ENCODE results near the gene WASHC3.
"Not testable (repeated sequence)": the region's sequence is repeated elsewhere in the genome, so short reads cannot be mapped to it uniquely, and the experiment has no call there.

Gene WASHC3

GRCh38 chr12:102050660-102051430, 10.9 kb downstream of the WASHC3 start:
- DNase-seq (ENCODE audit: low read depth, low spot score), result no peak

- no peak for DNase-seq (ENCODE audit: low read depth, low spot score)
These were observed 17.9 kb downstream of the WASHC3 start for GRCh38 chr12:102043928-102044327.

DNA sequence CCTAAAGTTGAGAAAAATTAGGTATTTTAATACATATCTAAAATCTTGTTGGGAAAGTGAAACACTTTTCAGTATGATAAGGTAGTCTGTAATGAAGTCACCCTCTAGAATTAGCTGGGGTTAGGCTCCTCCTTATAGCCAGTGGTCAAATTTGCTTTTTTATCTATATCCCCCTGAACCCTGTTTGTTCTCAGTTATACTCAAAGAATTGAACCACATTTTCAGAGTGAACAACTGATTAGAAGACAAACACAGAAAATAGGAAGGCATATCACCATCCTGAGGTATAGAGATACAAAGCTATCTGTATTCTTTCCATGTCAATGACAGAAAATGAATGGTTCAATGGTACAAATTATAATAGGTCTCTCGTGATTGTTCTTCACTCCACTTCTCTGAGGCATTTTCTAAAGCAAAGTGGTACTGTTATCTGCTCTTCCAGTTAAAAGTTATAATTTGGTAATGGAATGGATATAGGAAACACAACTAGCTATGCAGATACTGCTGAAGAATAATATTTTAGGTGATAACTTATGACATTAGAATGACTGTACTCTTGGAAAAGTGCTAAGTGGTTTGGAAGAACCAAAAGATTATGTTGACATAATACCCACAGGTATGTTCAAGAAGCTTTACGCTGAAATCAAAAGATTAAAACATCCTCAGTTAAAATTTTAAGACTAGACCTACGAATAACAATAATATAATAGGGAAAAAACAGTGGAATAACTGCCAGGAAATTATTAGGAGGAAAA, 27.6 kb downstream of the WASHC3 start:
- DNase-seq (ENCODE audit: low read depth, low spot score), result no peak

GRCh38 chr12:102031852-102032251, 29.9 kb downstream of the WASHC3 start:
- DNase-seq (ENCODE audit: low read depth, low spot score), result no peak

GRCh38 chr12:102029141-102029540, 32.6 kb downstream of the WASHC3 start:
- DNase-seq (ENCODE audit: low read depth, low spot score), result no peak

- no peak for DNase-seq (ENCODE audit: low read depth, low spot score)
These were observed 35.1 kb downstream of the WASHC3 start for GRCh38 chr12:102026728-102027127.

DNA sequence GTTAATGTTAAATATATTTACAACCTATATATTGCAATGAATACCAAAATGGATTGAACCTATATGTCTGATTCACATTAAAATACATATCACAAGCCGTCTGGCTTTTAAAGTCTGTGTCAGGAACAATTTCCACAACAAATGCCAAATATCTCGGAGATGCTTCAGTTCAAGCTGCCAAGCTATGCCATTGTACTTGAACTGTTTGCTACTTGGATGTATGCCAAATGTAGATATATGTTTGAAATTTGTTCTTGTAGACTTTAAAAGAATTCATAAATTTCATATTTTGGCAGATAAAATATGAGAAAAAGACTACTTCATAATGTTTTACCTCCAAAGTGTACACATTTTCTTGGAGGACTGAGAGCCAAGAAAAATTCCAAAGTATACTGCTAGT, 37.0 kb downstream of the WASHC3 start:
- DNase-seq (ENCODE audit: low read depth, low spot score), result no peak

DNA sequence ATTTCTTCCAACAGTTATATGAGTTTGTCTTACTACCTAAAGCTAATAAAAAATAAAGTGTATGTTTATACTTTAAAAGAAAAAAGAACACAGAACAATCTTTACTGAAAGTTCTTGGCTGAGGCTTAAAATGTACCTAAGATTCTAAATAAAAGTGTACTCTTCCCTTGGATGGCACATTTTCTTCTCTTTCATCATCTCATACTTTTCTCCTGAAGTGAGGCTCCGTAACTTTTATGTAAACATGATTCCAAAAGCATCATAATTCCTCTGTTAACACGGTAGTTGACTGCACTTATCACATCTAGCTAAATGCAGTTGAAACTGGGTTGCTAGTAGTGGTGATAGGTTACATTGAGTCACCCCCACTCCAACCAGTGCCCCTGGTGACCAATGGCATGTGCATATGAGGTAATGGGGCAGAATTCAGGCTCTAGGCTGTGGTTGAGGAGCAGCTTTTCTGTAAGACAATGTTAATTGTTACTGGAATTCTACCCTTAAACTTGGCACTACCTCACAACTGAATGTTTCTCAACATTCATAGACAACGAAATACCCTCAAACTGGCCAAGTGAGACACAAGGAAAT, 38.4 kb downstream of the WASHC3 start:
- DNase-seq (ENCODE audit: low read depth, low spot score), result no peak

- DNase-seq (ENCODE audit: low read depth, low spot score), result no peak
These were observed 39.5 kb downstream of the WASHC3 start for GRCh38 chr12:102022286-102022685.

GRCh38 chr12:102021540-102022246, 40.1 kb downstream of the WASHC3 start:
- DNase-seq (ENCODE audit: low read depth, low spot score), result no peak

GRCh38 chr12:102018607-102019006, 43.2 kb downstream of the WASHC3 start:
- DNase-seq (ENCODE audit: low read depth, low spot score), result not testable (repeated sequence)

DNA sequence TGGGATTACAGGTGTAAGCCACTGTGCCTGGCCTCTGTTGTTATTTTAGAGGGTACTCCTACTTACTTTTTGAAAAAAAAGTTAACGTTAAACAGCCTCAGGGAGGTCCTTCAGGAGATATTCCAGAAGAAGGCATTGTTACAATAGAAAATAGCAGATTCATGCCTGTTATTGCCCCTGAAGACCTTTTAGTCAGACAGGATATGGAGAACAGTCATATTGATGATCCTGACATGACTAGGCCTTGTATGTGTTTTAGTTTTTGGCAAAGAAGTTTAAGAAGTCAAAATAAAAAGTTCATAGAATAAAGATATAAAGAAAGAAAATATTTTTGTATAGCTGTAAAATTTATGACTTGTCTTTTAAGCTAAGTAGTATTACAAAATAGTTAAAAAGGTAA, 45.3 kb downstream of the WASHC3 start:
- DNase-seq (ENCODE audit: low read depth, low spot score), result no peak

DNA sequence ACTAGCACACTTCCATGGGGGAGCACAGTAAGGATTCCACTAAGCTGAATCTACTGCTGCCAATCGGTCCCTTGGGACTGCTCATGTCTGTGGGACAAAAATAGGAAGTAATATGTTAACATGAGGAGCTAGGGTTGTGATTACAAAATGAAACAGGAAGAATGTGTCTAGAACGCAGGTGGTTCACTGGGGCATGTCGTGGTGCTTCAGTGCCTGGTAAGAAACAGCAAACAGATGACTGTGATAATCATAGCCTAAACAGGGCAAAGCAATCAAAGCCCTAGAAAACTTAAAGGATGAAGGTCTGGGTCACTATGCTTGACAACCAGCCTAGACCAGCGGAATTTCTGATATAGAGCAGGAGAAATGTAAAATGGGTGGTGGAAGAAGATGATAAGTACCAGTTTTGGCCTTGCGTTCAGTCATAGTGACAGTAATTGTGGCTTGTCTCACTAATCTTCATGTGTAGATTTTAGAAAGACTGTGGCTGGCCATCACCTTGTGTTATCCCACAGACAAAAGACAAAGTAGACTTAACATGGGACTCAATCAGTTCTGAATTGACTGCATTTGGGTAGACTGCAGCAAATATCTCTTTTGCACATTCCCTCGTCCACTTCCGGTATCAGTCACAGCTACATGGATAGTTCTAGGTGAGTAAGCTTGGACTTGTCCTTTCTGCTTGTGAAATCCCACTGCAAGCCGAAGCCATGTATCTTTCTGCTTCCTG, 51.4 kb downstream of the WASHC3 start:
- no peak for DNase-seq (ENCODE audit: low read depth, low spot score)

DNA sequence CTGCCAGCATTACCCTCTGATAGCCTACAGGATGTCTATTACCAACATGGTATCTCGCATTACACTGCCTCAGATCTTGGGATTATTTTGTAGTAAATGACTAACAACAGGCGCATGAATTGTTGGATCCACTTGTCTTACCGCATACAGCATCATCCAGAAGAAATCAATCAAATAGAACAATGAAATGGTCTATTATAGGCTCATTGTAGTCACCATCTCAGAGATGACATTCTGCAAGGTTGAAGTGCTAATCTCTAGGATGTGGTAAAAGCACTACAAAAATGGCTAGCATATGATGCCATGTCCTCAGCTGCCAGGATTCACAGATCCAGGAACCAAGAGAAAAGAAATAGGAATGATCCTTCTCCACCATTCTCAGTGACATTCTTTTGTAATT, 52.0 kb downstream of the WASHC3 start:
- DNase-seq (ENCODE audit: low read depth, low spot score), result no peak

DNA sequence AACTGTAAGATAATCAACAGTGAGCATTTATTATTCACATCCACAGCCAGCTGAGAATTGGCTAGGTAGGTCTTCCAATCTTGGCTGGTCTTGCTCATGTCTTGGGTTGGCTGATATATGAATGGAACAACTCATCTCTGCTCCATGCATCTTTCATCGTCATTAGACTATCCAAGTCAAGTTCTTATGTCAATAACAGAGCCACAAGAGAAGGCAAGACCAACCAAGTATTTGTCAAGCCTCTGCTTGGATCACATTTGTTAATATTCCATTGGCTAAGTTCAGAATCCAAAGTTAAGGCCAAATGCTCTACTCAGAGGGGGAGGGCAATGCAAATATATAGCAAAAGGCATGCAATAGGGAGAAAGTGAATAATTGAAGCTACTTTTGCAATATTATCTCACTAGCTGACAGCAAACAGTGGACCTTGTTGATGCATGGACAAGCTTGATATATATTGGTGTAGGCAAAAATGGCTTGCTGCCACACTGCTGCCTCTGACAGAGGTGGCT, 53.1 kb downstream of the WASHC3 start:
- no peak for DNase-seq (ENCODE audit: low read depth, low spot score)

DNA sequence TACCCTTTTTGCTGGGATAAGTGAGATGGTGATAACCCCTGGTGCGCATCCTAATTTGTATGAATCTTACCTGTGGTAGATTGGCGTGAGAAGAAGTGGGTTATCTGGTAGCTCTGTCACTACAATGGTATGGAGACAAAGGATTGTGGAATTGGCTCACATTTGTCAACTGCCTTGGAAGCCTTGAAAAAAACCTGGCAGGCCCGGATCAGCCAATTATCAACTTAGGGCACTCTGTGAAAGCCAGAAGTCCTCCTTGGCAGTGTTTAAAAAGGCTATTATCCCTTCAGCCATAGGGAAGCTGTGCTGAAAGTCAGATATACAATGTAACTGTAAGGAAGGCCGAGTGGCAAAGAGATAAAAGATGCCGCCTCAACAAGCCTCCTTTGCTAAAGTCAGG, 56.5 kb downstream of the WASHC3 start:
- DNase-seq (ENCODE audit: low read depth, low spot score), result no peak

DNA sequence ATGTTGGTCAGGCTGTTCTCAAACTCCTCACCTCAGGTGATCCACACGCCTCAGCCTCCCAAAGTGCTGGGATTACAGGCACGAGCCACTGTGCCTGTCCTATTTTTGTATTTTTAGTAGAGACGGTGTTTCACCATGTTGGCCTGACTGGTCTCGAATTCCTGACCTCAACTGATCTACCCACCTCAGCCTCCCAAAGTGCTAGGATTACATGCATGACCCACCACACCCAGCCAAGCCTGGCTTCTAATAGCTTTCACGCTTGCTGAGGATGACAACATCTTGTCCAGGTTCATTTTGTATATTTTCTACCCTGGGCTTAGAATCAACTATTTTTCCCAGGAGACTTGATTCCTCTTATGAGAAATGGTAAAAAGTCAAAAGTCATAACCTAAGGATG, 64.7 kb downstream of the WASHC3 start:
- no peak for DNase-seq (ENCODE audit: low read depth, low spot score)

DNA sequence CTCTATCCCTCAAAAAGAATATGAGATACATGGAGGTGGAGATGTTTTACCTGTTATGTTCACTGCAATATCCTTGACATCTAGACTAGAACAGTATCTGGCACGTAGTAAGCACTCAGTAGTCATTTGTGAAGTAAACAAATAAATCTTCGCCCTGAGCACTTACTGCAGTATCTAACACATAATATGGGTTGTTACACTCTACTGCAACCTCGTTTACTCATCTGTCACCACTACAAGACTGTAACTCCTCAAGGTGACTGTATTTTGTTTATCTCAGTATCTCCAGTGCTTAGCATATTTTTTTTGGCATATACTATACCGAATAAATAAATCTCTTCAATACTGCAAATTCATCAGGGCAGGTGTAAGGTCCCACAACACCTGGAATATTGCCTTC, 66.1 kb downstream of the WASHC3 start:
- DNase-seq (ENCODE audit: low read depth, low spot score), result no peak

- DNase-seq (ENCODE audit: low read depth, low spot score), result no peak
These were observed 69.7 kb downstream of the WASHC3 start for GRCh38 chr12:101992091-101992490.

GRCh38 chr12:101982307-101982706, 79.5 kb downstream of the WASHC3 start:
- DNase-seq (ENCODE audit: low read depth, low spot score), result no peak

GRCh38 chr12:101981868-101982267, 79.9 kb downstream of the WASHC3 start:
- no peak for DNase-seq (ENCODE audit: low read depth, low spot score)
